Neural cell (in vitro differentiated cells): ENCODE results near the gene MYO1D. TPM values are rescaled to one million over a fixed set of nuclear protein-coding genes. Genes with fewer than 3 reads are reported as not detected.

Experiments
- H2AFZ ChIP-seq: fragments of 200-600, 300-800 bp; sonication (generic), shearing (Covaris generic); 2 replicates; pipeline ENCODE4 v1.6.0; 2014; ENCODE audit warnings: low read depth, mild to moderate bottlenecking, antibody characterized with exemption, low read length, moderate library complexity
- H3F3A ChIP-seq: fragments of 200-600 bp; shearing (Covaris generic); 2 replicates; pipeline ENCODE4 v1.6.1; 2016; ENCODE audit warnings: mild to moderate bottlenecking, moderate library complexity, mixed read lengths, antibody characterized with exemption, low read length; ENCODE audit not compliant: insufficient read depth, poor library complexity, severe bottlenecking
- H3K27ac ChIP-seq: fragments of 200-600, 300-800 bp; sonication (generic), shearing (Covaris generic); 2 replicates; pipeline ENCODE4 v1.5.1; 2014; ENCODE audit warnings: mild to moderate bottlenecking, low read length, moderate library complexity
- H3K27me3 ChIP-seq: fragments of 300-800, 200-600 bp; sonication (generic), shearing (Covaris generic); 2 replicates; pipeline ENCODE4 v1.6.0; 2014; ENCODE audit warnings: mild to moderate bottlenecking, low read depth, low read length, moderate library complexity; ENCODE audit not compliant: insufficient read depth
- H3K36me3 ChIP-seq: fragments of 300-800, 200-600 bp; sonication (generic), shearing (Covaris generic); 2 replicates; pipeline ENCODE4 v1.5.1; 2014; ENCODE audit warnings: mild to moderate bottlenecking, antibody characterized with exemption, low read length, moderate library complexity; ENCODE audit not compliant: insufficient read depth
- H3K4me2 ChIP-seq: fragments of 300-800, 200-600 bp; sonication (generic), shearing (Covaris generic); 2 replicates; pipeline ENCODE4 v1.6.0; 2014; ENCODE audit warnings: mild to moderate bottlenecking, low read length
- H3K4me3 ChIP-seq: fragments of 300-800, 200-600 bp; sonication (generic), shearing (Covaris generic); 2 replicates; pipeline ENCODE4 v1.5.1; 2014; ENCODE audit warnings: mild to moderate bottlenecking, low read length, moderate library complexity
- H3K79me2 ChIP-seq: fragments of 200-600 bp; shearing (Covaris generic); replicated peaks from 2 replicates; pipeline ENCODE4 v1.6.0; 2014; ENCODE audit warnings: mild to moderate bottlenecking, low read length, moderate library complexity; ENCODE audit not compliant: insufficient read depth
- H3K9ac ChIP-seq: fragments of 300-800, 200-600 bp; sonication (generic), shearing (Covaris generic); 2 replicates; pipeline ENCODE4 v1.6.1; 2016; ENCODE audit warnings: mild to moderate bottlenecking, low read length, mixed read lengths
- H3K9me2 ChIP-seq: fragments of 200-600 bp; shearing (Covaris generic); 2 replicates; pipeline ENCODE4 v1.6.1; 2016; ENCODE audit warnings: mild to moderate bottlenecking, low read length, mixed read lengths; ENCODE audit not compliant: insufficient read depth
- H3K9me3 ChIP-seq: fragments of 200-600, 300-800 bp; sonication (generic), shearing (Covaris generic); 2 replicates; pipeline ENCODE4 v1.6.1; 2016; ENCODE audit warnings: mild to moderate bottlenecking, mixed run types, low read length, moderate library complexity, mixed read lengths
- H4K20me1 ChIP-seq: fragments of 200-600 bp; shearing (Covaris generic); 2 replicates; pipeline ENCODE4 v1.6.1; 2016; ENCODE audit warnings: mild to moderate bottlenecking, mixed run types; ENCODE audit not compliant: insufficient read depth
- CTCF ChIP-seq: fragments of 450-650 bp; IDR thresholded peaks from 2 replicates; pipeline ENCODE4 v1.5.1; 2014; ENCODE audit warnings: antibody characterized with exemption, mild to moderate bottlenecking, moderate library complexity; ENCODE audit not compliant: poor library complexity, severe bottlenecking
- EP300 ChIP-seq: fragments of 450-650 bp; conservative IDR thresholded peaks from 2 replicates; pipeline ENCODE4 v1.6.1; 2014; ENCODE audit warnings: antibody characterized with exemption, mild to moderate bottlenecking, moderate library complexity; ENCODE audit not compliant: poor library complexity, severe bottlenecking
- EZH2 ChIP-seq: fragments of 200-600, 300-800 bp; shearing (Covaris generic), sonication (generic); IDR thresholded peaks from 2 replicates; pipeline ENCODE4 v1.6.1; 2014; ENCODE audit warnings: antibody characterized with exemption, low read length, borderline replicate concordance, mild to moderate bottlenecking; ENCODE audit not compliant: insufficient read depth, poor library complexity, severe bottlenecking
- MXI1 ChIP-seq: fragments of 450-650 bp; conservative IDR thresholded peaks from 2 replicates; pipeline ENCODE4 v1.6.1; 2014; ENCODE audit warnings: antibody characterized with exemption, mild to moderate bottlenecking; ENCODE audit not compliant: poor library complexity, severe bottlenecking
- POLR2AphosphoS5 ChIP-seq: IDR thresholded peaks from 2 replicates; pipeline ENCODE4 v1.6.1; 2012
- RAD21 ChIP-seq: fragments of 450-650 bp; conservative IDR thresholded peaks from 2 replicates; pipeline ENCODE4 v1.6.1; 2014; ENCODE audit warnings: antibody characterized with exemption, mild to moderate bottlenecking, moderate library complexity
- SMC3 ChIP-seq: fragments of 450-650 bp; conservative IDR thresholded peaks from 2 replicates; pipeline ENCODE4 v1.6.1; 2014; ENCODE audit warnings: antibody characterized with exemption, mild to moderate bottlenecking, moderate library complexity; ENCODE audit not compliant: poor library complexity
- TAF1 ChIP-seq: IDR thresholded peaks from 2 replicates; pipeline ENCODE4 v1.6.1; 2012; ENCODE audit warnings: low read depth
- polyA plus RNA-seq: library from polyadenylated mRNA; depleted of rRNA; stranded (reverse); fragments of >200 nt; gene quantifications from 2 replicates; pipeline ENCODE4 v1.2.3, GENCODE V29; 2014
- TF ChIP-seq, protein P1 (sequence below): IDR thresholded peaks from 2 replicates; pipeline ENCODE4 v1.6.1; 2012; ENCODE audit warnings: borderline replicate concordance

MYO1D gene
- polyA plus RNA-seq, 1 donor from 2014 or later: 10.7 TPM

DNA sequence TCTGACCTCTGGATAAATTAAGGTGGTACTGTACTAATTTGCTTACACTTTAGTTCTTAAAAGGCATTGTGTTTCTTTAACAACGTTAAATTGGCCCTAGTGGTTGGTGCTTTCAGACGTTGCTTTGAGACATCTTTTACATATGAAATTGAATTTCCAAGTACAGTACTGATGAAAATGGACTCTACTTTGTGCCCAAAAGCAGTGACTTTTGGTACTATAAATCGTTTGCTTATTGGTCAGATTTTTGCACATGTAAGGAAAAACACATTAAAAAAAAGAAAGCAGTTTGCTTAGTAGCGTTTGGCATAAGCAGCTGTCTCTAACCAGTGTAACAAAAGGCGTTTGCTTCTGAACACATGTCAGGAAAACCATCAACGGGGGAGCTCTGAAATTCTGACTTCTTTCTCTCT lies 250.5 kb downstream of the MYO1D start:
- no peaks in the 10 kb centered on the region for H4K20me1 ChIP-seq
- H3K4me2 ChIP-seq: peak overlapping the region; percentile 84
- no peaks in the 10 kb centered on the region for H3K79me2 ChIP-seq
- H3K36me3 ChIP-seq: no peaks in the 10 kb centered on the region
- H3K9me2 ChIP-seq: no peaks in the 10 kb centered on the region
- peak overlapping the region; percentile 60 for H3K4me3 ChIP-seq
- peaks cover 10% of the 10 kb centered on the region for H3F3A ChIP-seq
- TF ChIP-seq CTCF (peak; percentile 45), EP300 (no peak), RAD21 (no peak), MXI1 (no peak), TAF1 (peak; percentile 53), POLR2AphosphoS5 (peak; percentile 41), SMC3 (peak; percentile 27), EZH2 (no peak)
- TF ChIP-seq, protein P1, sequence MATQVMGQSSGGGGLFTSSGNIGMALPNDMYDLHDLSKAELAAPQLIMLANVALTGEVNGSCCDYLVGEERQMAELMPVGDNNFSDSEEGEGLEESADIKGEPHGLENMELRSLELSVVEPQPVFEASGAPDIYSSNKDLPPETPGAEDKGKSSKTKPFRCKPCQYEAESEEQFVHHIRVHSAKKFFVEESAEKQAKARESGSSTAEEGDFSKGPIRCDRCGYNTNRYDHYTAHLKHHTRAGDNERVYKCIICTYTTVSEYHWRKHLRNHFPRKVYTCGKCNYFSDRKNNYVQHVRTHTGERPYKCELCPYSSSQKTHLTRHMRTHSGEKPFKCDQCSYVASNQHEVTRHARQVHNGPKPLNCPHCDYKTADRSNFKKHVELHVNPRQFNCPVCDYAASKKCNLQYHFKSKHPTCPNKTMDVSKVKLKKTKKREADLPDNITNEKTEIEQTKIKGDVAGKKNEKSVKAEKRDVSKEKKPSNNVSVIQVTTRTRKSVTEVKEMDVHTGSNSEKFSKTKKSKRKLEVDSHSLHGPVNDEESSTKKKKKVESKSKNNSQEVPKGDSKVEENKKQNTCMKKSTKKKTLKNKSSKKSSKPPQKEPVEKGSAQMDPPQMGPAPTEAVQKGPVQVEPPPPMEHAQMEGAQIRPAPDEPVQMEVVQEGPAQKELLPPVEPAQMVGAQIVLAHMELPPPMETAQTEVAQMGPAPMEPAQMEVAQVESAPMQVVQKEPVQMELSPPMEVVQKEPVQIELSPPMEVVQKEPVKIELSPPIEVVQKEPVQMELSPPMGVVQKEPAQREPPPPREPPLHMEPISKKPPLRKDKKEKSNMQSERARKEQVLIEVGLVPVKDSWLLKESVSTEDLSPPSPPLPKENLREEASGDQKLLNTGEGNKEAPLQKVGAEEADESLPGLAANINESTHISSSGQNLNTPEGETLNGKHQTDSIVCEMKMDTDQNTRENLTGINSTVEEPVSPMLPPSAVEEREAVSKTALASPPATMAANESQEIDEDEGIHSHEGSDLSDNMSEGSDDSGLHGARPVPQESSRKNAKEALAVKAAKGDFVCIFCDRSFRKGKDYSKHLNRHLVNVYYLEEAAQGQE: no peak
- no peaks in the 10 kb centered on the region for H3K27me3 ChIP-seq
- peak overlapping the region; percentile 61 for H2AFZ ChIP-seq
- no peaks in the 10 kb centered on the region for H3K9me3 ChIP-seq
- H3K9ac ChIP-seq: peak overlapping the region; percentile 69
- H3K27ac ChIP-seq: peak overlapping the region; percentile 98

GRCh38 chr17:32625971-32626370 lies 251.0 kb downstream of the MYO1D start:
- peak overlapping the region; percentile 84 for H3K4me2 ChIP-seq
- no peaks in the 10 kb centered on the region for H4K20me1 ChIP-seq
- no peaks in the 10 kb centered on the region for H3K27me3 ChIP-seq
- H3K9ac ChIP-seq: peak overlapping the region; percentile 69
- TF ChIP-seq TAF1: no peak
- peak; percentile 43 for TF ChIP-seq EP300
- H3K36me3 ChIP-seq: no peaks in the 10 kb centered on the region
- H2AFZ ChIP-seq: peak overlapping the region; percentile 61
- H3K4me3 ChIP-seq: peak overlapping the region; percentile 60
- no peaks in the 10 kb centered on the region for H3K79me2 ChIP-seq
- peaks cover 10% of the 10 kb centered on the region for H3F3A ChIP-seq
- H3K9me3 ChIP-seq: no peaks in the 10 kb centered on the region
- no peaks in the 10 kb centered on the region for H3K9me2 ChIP-seq
- H3K27ac ChIP-seq: peak overlapping the region; percentile 98

DNA sequence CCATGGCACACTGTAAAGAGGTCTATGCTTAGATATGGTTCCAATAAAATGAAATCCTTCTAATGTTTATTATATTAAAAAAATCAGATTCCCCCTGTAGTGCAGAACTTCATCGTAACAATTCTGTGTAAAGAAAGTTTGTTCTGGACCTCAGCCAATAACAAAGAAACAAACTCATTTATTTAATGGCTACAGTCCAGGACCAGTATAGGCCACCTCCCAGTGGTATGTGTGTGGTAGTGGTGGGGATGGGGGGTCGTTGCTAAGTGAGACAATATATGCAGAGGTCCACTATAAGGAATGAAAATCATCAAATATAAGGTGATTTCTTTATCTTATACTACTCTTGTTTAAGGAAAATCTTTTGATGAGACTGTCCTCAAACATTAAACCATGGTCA lies 253.7 kb downstream of the MYO1D start:
- no peaks in the 10 kb centered on the region for H3K36me3 ChIP-seq
- H2AFZ ChIP-seq: no peak overlapping the region
- TF ChIP-seq EP300 (no peak), SMC3 (no peak), TAF1 (no peak), MXI1 (no peak), CTCF (no peak), POLR2AphosphoS5 (no peak), EZH2 (no peak), RAD21 (no peak)
- TF ChIP-seq, protein P1: no peak
- no peak overlapping the region for H3K4me2 ChIP-seq
- H3K9ac ChIP-seq: no peak overlapping the region
- no peak overlapping the region for H3K27ac ChIP-seq
- H3F3A ChIP-seq: peaks cover 10% of the 10 kb centered on the region
- no peak overlapping the region for H3K4me3 ChIP-seq
- H3K79me2 ChIP-seq: no peaks in the 10 kb centered on the region
- H3K9me3 ChIP-seq: no peaks in the 10 kb centered on the region
- H3K9me2 ChIP-seq: no peaks in the 10 kb centered on the region
- H3K27me3 ChIP-seq: no peaks in the 10 kb centered on the region
- no peaks in the 10 kb centered on the region for H4K20me1 ChIP-seq
